ENCODE data around the gene ADH1A.
"Not testable (repeated sequence)": the region's sequence is repeated elsewhere in the genome, so short reads cannot be mapped to it uniquely, and the experiment has no call there.

ADH1A gene

DNA sequence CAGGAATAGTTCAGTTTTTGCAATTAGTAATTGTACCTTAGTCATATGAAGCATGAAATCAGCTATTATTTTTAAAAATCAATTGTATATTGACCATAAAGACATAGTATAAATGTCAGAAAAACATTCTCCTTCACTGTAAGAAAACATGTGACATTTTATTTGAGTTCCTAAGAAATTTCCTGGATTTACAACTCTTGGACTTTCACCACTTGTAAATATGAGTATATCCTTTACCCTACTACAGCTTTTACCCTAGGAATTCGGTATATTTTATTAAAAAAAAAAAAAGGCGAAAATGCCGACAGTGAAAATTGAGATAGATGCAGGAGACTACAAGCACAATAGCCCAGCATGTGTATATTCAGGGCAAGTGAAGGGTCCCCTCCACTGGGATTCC, 14.9 kb downstream of the ADH1A start:
- H3K4me1 ChIP-seq (ENCODE audit: insufficient read depth, low read length), result no peaks in the 10 kb centered on the region; the same call in 1 of the 2 replicates
- no peak overlapping the region for H3K4me3 ChIP-seq (ENCODE audit: low read length)
- H3K36me3 ChIP-seq (ENCODE audit: insufficient read depth, low read depth, low read length), result no peaks in the 10 kb centered on the region
- H3K9me3 ChIP-seq (ENCODE audit: insufficient read depth, low read depth, low read length), result no peaks in the 10 kb centered on the region
- no peak overlapping the region for H3K27ac ChIP-seq (ENCODE audit: low read length)
- H3K27me3 ChIP-seq (ENCODE audit: insufficient read depth, low read length), result no peaks in the 10 kb centered on the region
- no peak overlapping the region for H3K9ac ChIP-seq (ENCODE audit: low read depth, low read length)

DNA sequence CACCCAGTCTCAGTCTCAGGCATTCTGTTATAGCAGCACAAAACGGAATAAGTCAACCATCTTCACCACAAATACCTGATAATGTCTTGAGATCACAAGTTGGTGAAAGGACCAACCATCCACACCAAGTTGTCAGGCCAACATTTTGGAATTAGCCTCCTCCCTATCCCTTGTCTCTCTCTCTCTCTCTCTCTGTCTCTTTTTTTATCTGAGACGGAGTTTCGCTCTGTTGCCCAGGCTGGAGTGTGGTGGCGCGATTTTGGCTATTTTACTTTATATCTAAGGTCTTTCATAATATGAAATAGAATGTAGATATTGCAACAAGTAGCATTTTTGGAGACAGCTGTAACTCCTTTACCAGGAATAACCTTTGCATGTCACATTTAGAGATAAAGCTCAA, 15.7 kb downstream of the ADH1A start:
- Histone ChIP-seq H3K36me3 (ENCODE audit: insufficient read depth, low read depth, low read length) (no peaks in the 10 kb centered on the region), H3K4me1 (ENCODE audit: insufficient read depth, low read length) (no peaks in the 10 kb centered on the region; the same call in 1 of the 2 replicates), H3K9me3 (ENCODE audit: insufficient read depth, low read depth, low read length) (peaks cover 7% of the 10 kb centered on the region), H3K9ac (ENCODE audit: low read depth, low read length) (no peak overlapping the region), H3K27me3 (ENCODE audit: insufficient read depth, low read length) (no peaks in the 10 kb centered on the region), H3K27ac (ENCODE audit: low read length) (no peak overlapping the region), H3K4me3 (ENCODE audit: low read length) (no peak overlapping the region)

DNA sequence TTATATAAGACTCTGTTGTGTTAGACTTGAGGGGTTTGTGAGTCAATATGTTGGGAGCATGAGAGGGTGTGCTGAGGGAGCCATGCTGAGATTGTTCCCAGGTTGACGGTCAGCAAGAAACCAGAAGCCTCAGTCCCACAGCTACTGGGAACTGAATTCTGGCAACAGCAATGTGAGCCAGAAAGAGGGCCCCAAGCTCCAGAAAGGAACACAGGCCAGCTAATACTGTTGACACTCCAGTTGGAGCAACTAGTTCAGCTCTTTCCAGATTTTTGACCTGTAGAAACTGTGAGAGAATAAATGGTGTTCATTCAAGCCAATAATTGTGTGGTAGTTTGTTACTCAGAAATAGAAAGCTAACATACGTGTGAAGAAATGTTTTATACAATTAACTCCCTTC, 17.1 kb downstream of the ADH1A start:
- Histone ChIP-seq H3K4me1 (ENCODE audit: insufficient read depth, low read length) (no peaks in the 10 kb centered on the region), H3K4me3 (ENCODE audit: low read length) (no peak overlapping the region), H3K9me3 (ENCODE audit: insufficient read depth, low read depth, low read length) (peaks cover 12% of the 10 kb centered on the region), H3K27me3 (ENCODE audit: insufficient read depth, low read length) (no peaks in the 10 kb centered on the region), H3K27ac (ENCODE audit: low read length) (no peak overlapping the region), H3K36me3 (ENCODE audit: insufficient read depth, low read depth, low read length) (no peaks in the 10 kb centered on the region), H3K9ac (ENCODE audit: low read depth, low read length) (no peak overlapping the region)

DNA sequence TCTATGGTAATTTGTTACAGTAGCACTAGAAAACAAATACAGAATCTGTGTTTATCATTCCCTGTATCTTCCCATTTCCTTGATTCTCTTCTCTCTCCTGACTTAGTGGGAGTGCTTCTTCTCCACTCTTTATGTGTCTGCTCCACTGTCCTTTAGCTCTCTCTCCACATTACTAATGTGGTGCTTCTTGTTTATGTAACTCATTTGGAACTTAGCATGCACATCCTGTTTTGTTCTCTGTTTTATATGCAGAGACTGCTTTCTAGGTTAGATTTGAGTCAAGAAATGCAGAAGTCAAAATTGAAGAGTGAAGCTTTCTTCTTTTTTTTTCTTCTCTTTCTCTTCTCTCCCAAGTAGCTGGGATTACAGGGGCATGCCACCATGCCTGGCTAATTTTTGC, 25.9 kb downstream of the ADH1A start:
- Histone ChIP-seq H3K27me3 (ENCODE audit: insufficient read depth, low read length) (no peaks in the 10 kb centered on the region), H3K4me3 (ENCODE audit: low read length) (no peak overlapping the region), H3K9me3 (ENCODE audit: insufficient read depth, low read depth, low read length) (peaks cover 4% of the 10 kb centered on the region; the same call in 1 of the 2 replicates), H3K4me1 (ENCODE audit: insufficient read depth, low read length) (no peaks in the 10 kb centered on the region), H3K9ac (ENCODE audit: low read depth, low read length) (no peak overlapping the region), H3K36me3 (ENCODE audit: insufficient read depth, low read depth, low read length) (no peaks in the 10 kb centered on the region), H3K27ac (ENCODE audit: low read length) (no peak overlapping the region)

DNA sequence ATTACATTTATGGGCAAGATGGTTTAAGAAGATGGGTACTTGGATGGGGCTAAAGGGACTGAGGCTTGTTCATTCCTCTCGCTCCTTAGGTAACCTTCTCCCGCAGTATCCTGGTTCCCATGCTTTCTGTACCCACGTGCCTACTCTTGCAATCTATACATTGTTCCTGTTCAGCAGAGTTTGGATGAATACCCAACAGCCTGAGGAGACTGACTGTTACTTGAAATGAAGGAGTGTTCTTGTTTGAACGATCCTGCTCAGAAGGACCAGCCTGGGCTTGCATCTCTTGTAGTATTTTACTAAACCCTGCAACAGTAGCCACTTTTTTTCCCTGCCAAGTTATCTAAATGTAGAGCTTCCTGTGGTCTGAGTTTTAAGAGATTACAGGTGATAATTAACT, 38.0 kb downstream of the ADH1A start:
- H3K9me3 ChIP-seq (ENCODE audit: insufficient read depth, low read depth, low read length), result no peaks in the 10 kb centered on the region
- no peak overlapping the region for H3K4me3 ChIP-seq (ENCODE audit: low read length)
- H3K36me3 ChIP-seq (ENCODE audit: insufficient read depth, low read depth, low read length), result no peaks in the 10 kb centered on the region
- no peaks in the 10 kb centered on the region for H3K4me1 ChIP-seq (ENCODE audit: insufficient read depth, low read length)
- H3K27ac ChIP-seq (ENCODE audit: low read length), result no peak overlapping the region
- H3K27me3 ChIP-seq (ENCODE audit: insufficient read depth, low read length), result no peaks in the 10 kb centered on the region
- no peak overlapping the region for H3K9ac ChIP-seq (ENCODE audit: low read depth, low read length)

DNA sequence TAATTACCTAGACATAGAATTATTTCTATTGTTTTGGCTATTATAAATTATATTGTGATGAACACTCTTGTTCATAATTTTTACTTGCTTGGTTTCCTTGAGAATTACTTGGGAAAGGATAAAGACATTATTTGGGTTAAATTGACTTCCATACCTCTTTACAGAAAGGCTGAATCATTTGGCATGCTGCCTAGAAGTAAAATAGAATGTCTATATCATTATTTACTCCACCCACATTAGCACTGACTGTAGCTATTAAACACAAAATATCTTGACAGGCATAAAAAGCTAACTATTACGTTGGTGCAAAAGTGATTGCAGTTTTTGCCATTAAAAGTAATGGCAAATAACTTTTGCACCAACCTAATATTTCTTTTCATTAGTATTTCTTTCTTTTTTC, 42.1 kb downstream of the ADH1A start:
- no peaks in the 10 kb centered on the region for H3K9me3 ChIP-seq (ENCODE audit: insufficient read depth, low read depth, low read length)
- no peak overlapping the region for H3K4me3 ChIP-seq (ENCODE audit: low read length)
- H3K9ac ChIP-seq (ENCODE audit: low read depth, low read length), result no peak overlapping the region
- no peaks in the 10 kb centered on the region for H3K27me3 ChIP-seq (ENCODE audit: insufficient read depth, low read length)
- H3K4me1 ChIP-seq (ENCODE audit: insufficient read depth, low read length), result no peaks in the 10 kb centered on the region
- H3K27ac ChIP-seq (ENCODE audit: low read length), result no peak overlapping the region
- H3K36me3 ChIP-seq (ENCODE audit: insufficient read depth, low read depth, low read length), result no peaks in the 10 kb centered on the region

DNA sequence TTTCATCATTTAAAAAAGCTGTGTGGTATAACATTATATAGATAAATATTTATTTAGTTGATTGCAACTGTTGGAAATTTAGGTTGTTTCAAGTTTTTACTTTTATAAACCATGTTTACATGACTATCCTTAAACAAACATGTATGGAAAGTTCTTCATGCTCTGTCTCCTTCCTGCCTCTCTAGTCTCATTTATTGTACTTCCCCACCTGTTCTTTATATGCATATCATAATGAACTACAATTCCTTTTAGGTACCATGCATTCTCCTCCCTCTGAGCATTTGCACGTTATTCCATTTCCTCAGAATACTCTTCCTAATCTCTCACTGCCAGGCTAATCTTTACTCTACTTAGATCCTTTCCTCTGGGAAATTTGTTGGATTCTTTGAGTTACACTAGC, 54.8 kb downstream of the ADH1A start:
- peaks cover 7% of the 10 kb centered on the region; the same call in 1 of the 2 replicates for H3K9me3 ChIP-seq (ENCODE audit: insufficient read depth, low read depth, low read length)
- no peaks in the 10 kb centered on the region for H3K27me3 ChIP-seq (ENCODE audit: insufficient read depth, low read length)
- H3K4me3 ChIP-seq (ENCODE audit: low read length), result no peak overlapping the region
- no peak overlapping the region for H3K9ac ChIP-seq (ENCODE audit: low read depth, low read length)
- no peak overlapping the region for H3K27ac ChIP-seq (ENCODE audit: low read length)
- H3K4me1 ChIP-seq (ENCODE audit: insufficient read depth, low read length), result no peaks in the 10 kb centered on the region
- no peaks in the 10 kb centered on the region for H3K36me3 ChIP-seq (ENCODE audit: insufficient read depth, low read depth, low read length)

DNA sequence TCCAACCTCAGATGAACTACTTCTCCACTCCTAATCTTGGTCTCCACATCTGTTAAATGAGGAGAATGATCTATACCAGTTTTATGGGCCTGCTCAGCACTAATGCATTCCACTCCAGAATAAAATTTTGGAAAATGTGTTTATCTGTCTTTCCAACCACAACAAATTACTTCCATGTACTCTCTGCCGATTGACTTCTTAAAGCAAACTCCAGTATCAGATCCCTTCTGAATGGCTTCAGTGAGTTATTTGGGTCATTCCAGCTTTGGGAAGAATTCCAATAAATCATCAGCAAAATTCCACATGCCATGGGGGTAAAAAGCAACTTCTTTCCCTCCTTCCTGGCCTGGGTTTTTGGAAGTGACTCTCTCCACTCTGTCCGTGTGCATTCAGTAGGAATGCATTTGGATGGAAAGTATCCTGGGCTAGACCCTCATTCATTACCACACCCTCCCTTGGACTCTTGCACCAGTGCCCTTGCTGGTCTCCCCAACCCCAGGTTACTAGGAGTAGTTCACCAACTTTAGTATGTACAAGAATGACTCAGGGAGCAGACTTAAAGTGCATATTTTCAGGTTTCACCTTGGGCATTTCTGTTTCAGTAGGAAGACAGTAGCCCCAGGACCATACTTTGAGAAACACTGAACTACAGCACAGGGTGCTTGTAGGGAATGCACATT, 56.3 kb downstream of the ADH1A start:
- Histone ChIP-seq H3K4me1 (ENCODE audit: insufficient read depth, low read length) (no peaks in the 10 kb centered on the region), H3K4me3 (ENCODE audit: low read length) (no peak overlapping the region), H3K36me3 (ENCODE audit: insufficient read depth, low read depth, low read length) (no peaks in the 10 kb centered on the region), H3K9ac (ENCODE audit: low read depth, low read length) (no peak overlapping the region), H3K9me3 (ENCODE audit: insufficient read depth, low read depth, low read length) (peaks cover 6% of the 10 kb centered on the region; the same call in 1 of the 2 replicates), H3K27ac (ENCODE audit: low read length) (no peak overlapping the region), H3K27me3 (ENCODE audit: insufficient read depth, low read length) (no peaks in the 10 kb centered on the region)

DNA sequence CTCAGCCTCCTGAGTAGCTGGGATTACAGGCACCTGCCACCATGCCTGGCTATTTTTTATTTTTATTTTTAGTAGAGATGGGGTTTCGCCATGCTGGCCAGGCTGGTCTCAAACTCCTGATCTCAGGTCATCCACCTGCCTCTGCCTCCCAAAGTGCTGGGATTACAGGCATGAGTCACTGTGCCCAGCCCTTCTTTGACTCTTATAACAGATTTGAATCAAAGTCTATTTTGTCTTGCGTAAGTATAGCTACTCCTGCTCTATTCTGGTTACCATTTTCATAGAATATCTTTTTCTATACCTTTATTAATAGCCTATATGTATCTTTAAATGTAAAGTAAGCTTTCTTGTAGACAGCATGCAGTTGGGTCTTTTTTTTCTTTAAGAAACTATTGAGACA, 57.4 kb downstream of the ADH1A start:
- H3K9ac ChIP-seq (ENCODE audit: low read depth, low read length); H3K4me1 ChIP-seq (ENCODE audit: insufficient read depth, low read length); H3K27me3 ChIP-seq (ENCODE audit: insufficient read depth, low read length); H3K4me3 ChIP-seq (ENCODE audit: low read length); H3K36me3 ChIP-seq (ENCODE audit: insufficient read depth, low read depth, low read length); H3K9me3 ChIP-seq (ENCODE audit: insufficient read depth, low read depth, low read length); H3K27ac ChIP-seq (ENCODE audit: low read length): not testable (repeated sequence)

DNA sequence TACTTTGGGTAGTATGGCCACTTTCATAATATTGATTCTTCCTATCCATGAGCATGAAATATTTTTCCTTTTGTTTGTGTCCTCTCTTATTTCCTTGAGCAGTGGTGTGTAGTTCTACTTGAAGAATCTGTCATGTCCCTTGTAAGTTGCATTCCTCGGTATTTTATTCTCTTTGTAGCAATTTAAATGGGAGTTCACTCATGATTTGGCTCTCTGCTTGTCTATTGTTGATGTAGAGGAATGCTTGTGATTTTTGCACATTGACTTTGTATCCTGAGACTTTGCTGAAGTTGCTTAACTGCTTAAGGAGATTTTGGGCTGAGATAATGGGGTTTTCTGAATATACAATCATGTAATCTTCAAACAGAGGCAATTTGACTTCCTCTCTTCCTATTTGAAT, 62.1 kb downstream of the ADH1A start:
- H3K9ac ChIP-seq (ENCODE audit: low read depth, low read length); H3K9me3 ChIP-seq (ENCODE audit: insufficient read depth, low read depth, low read length); H3K4me1 ChIP-seq (ENCODE audit: insufficient read depth, low read length); H3K27ac ChIP-seq (ENCODE audit: low read length); H3K27me3 ChIP-seq (ENCODE audit: insufficient read depth, low read length); H3K4me3 ChIP-seq (ENCODE audit: low read length); H3K36me3 ChIP-seq (ENCODE audit: insufficient read depth, low read depth, low read length): not testable (repeated sequence)

DNA sequence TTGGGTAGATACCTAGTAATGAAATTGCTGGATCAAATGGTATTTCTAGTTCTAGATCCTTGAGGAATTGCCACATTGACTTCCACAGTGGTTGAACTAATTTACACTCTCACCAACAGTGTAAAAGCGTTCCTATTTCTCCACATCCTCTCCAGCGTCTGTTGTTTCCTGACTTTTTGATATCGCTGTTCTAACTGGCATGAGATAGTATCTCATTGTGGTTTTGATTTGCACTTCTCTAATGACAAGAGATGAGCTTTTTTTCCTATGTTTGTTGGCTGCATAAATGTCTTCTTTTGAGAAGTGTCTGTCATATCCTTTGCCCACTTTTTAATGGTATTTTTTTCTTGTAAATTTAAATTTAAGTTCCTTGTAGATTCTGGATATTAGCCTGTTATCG, 63.1 kb downstream of the ADH1A start:
- H3K4me1 ChIP-seq (ENCODE audit: insufficient read depth, low read length); H3K27me3 ChIP-seq (ENCODE audit: insufficient read depth, low read length); H3K9me3 ChIP-seq (ENCODE audit: insufficient read depth, low read depth, low read length); H3K36me3 ChIP-seq (ENCODE audit: insufficient read depth, low read depth, low read length); H3K27ac ChIP-seq (ENCODE audit: low read length); H3K9ac ChIP-seq (ENCODE audit: low read depth, low read length); H3K4me3 ChIP-seq (ENCODE audit: low read length): not testable (repeated sequence)

All from iPS-20b (cell line).